HG03060 (cell line): ENCODE measurements around the gene DIP2C.
"Not testable (repeated sequence)": the region's sequence is repeated elsewhere in the genome, so short reads cannot be mapped to it uniquely, and the experiment has no call there.

ENCODE experiments used
- ATAC-seq: cut with Tn5 transposase; IDR thresholded peaks from one replicate; pipeline ENCODE4 v1.9.1; 2021; ENCODE audit warnings: low read depth, moderate number of reproducible peaks; ENCODE audit not compliant: unreplicated experiment

The DIP2C gene

DNA sequence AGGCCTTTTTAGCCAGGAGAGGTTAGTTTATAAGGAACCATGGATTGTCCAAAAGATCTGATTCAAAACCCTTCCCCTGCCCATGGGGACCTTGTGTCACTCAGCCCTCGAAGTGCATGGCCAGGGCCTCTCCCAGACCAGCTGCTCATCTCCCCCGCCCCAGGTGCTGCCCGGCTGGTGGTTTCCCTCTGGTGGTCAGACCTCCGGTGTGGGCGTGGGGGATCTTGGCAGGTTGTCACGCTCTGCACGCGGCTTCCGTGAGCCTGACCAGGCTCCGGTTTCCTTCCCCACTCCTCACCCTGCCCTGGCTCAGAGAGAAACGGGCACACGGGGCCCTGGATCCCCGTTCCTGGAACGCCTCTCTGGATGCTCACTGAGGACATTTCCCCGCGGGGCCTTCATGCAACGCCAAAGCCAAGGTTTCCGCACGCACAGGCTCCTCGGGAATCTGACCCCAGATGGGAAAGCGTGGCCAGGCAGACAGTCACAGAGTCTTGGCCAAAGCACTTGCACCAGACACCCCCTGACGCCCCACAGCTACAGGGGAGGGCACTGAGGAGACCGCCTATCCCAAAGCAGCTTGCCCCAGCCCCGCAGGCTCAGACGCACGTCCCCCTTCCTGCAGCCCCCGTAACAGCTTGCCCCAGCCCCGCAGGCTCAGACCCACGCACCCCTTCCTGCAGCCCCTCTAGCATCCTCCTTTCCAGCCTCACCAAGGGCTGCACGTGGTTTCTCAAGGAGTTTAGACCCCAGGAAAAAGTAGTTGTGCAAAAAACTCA lies 7.8 kb upstream of the DIP2C start:
- no peak for ATAC-seq

DNA sequence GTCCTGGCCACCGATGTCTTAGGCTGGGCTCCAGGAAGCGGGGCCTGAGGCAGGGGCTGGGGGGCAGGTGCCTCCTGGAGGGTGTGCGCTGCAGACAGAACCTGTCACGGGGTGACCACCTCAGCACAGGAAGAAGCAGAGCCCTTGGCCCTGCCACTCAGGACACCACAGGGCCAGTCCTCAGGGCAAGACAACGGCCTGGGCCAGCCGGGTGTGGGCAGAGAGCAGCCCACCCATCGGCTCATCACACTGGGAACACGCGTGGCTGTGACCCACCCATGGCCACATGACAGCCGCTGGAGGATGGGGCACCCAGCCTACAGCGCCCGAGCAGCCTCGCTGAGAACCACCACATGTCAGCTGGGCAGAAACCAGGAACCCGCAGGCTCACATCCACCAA lies 5.9 kb upstream of the DIP2C start:
- no peak for ATAC-seq

DNA sequence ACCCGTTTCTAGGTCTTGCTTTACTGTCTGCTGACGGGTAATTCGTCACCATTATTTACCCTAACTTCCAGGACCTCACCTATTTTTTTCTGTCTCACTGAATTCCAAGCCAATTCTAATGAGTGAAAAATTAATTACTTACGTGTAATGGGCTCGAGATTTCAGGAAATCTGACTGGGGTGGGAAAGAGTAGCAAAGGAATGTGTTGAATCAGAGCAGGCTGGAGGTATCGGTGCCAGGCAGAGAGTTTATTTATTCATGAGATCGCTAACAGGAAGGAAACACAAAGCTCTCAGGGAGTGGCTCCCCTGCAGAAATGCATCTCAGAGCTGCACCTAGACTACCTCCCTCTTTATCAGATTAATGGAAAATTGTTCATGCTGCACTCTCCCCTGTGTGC lies 4.0 kb upstream of the DIP2C start:
- no peak for ATAC-seq

DNA sequence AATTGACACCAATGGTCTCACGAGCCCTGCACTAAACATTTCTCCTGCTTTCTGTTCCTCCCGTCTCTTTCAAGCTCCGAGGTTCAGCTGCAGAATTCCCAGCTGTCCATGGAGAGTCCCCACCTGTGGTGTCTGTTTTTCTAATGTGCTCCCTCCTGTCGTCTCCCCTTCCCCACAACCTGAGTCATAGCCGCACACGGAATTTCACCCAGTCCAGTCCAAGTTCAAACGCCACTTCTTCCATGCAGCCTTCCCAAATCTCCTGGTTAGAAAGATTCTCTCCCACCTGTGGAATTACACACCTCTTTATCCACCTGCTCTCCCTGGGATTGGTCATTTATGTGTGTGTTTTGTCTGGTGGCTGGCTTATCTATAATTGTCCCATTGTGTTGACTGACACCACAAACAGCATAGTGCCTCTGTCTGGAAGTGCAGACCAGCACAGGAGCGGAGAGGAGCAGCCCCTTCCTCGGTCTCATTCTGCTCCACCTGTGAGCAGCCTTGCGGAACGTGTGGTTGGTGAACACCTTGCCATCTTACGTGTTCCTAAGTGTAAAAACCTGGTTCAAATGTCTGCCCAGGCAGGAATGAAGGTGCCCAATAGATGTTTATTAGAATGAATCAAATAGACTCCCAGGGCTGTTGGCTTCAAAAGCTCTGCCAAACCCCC lies 3.3 kb upstream of the DIP2C start:
- ATAC-seq, result no peak

DNA sequence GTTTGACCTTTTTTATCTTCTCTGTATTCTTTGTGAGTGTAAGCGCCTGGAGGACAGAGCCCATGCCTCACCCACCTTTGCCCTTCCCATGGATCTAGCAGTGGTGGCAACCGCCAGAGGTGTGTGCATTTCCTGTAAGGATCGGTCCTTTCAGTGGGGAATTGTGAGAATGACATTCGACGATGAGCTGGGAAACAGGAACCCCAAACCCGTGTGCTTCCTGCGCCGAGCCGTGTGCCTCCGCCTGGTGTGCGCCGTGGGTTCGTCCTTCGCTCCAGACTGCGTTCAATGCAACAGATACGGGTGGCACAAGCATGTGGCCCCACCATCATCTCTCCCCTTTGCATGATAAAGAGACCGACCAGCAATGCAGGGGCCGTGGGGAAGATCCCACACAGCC lies 1.7 kb upstream of the DIP2C start:
- no peak for ATAC-seq

DNA sequence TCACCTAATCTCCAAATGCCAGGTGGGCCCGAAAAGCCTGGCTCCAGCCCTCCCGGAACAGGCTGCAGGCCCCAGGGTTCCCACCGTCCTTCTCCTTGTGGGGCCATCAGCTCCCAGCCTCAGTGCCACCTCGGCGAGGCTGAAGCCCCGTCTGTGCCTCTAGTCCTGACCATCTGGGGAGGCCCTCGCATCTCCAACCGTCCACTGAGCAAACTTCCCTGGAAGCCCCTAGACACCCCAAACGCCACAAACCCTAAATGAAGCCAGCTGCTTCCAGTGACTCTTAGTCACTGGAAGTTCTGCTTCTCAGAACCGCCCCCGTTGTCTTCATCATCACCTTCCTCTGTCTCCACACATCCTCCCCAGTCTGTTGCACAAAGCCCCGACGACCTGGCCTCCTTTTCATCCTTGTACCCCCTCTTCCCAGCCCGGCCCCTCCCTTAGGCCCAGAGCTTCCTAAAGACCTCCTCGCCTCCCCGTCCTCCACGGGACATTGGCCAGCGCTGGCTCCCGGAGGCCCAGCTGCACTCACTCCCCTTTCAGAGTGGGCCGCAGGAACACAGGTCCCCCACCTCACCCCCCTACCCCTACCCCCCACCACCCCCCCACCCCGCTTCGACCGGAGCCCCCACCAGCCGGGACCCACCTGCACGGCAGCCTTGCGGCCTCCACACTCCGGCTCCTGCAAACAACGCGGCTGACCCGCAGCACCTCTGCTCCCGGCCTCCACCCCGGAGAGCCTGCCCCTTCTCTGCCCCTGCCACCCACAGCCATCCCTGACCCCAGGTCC lies 1.1 kb upstream of the DIP2C start:
- no peak for ATAC-seq

DNA sequence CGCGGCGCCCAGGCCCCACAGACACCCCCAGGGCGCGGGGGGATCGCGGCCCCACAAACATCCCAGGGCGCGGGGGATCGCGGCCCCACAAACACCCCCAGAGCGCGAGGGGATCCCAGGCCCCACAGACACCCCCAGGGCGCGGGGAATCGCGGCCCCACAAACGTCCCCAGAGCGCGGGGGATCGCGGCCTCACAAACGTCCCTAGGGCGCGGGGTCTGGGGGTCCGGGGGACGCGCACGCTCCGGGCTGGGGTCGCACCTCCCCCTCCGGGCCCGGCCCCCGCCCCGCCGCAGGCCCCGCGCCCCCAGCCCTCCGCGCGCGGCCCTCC lies 382 bp downstream of the DIP2C start:
- ATAC-seq, result no peak

DNA sequence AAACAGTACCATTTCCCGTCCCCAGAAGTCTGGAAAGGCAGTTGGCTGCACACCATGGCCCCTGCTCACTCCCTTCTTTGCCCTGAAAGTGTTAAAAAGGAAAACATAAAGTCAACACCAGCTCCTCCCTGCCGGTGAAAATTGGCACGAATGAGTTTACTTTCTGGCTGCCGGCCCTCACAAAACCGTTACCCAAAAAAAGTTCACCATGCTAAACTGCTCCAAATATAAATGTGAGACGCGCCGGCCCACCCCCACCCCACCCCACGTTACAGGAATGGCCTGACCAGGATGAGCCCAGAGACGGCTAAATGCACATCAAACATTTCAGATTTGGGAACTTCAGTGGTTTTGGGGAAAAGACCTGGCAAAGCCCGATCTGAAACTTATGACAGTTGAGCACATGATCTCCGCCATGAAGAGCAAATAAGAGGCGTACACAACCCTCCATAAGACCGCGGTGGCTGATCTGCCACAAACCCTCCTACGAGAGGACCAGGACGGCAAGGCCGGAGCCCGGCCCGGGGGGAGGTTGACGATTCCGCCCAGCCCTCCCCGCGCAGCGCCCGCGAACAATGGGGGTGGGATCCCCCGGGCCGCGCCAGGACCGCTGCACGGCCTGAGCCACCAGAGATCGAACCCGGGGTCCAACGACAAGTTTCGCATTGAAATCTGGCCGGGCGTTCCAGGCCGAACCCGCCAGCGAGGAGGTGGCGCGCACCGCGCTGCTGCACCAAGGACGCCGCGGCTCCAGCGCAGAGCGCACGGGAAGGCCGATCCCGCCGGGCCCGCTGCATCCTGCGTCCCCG lies 952 bp downstream of the DIP2C start:
- no peak for ATAC-seq

DNA sequence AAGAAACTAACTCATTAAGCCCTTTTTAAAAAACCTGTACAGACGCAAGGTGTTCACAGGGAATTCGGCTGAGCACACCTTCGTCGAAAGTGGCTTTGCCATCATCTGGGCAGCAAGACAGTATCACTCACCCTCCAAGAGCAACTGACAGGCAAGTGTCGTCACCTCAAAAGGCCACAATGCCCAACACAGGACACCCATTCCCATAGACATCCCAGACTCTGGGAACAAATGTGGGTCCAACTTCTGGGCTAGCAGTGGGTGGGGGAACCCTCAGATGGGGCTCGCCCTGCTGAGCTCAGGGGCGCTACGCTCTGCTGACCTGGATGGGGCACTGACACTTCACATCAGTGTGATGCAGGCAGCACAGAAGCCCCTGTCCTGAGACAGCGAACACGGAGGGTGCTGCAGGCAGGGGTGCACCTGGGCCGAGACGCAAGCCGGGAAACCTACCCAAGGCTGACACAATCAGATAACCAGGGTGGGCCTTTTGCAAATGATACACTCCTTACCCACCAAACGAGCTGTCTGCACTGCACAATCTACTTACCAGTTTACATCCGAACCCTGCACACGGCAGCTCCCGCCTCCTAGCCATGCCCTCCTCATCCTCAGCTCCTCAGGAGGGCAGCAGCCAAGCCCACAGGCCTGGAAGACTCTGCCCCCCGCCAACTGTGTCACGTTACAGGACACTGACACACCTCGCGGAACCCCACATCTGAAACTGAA lies 1.7 kb downstream of the DIP2C start:
- ATAC-seq, result no peak

DNA sequence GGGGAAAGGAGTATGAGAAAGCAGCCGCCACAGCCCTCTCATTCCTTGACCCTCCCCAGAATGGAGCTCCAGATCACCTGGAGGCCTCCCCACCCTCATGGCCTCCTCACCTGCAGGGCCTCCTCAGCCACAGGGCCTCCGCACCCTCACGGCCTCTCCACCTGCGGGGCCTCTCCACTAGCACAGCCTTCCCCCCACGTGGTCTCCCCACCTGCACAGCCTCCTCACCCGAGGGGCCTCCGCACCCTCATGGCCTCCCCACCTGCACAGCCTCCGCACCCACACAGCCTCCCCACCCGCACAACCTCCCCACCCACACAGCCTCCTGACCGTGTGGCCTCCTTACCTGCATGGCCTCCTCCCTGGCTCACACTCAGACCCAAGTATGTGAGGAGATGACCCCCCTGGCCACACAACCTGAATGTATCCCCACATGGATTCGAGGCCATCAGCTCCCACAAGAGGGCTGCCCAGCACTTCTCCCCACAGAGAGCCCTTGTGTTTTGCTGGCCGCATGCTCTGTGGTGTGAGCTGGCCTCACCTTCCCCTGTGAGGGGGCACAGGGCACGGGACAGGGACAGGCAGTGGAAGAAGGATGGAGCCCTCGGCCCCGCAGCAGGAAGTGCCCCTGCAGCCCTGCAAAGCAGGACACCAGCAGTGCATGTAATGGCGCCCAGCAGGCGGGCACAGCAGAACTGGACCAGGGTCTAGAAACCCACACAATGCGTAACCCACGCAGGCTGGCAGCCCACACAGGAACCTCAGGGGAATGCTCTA lies 3.1 kb downstream of the DIP2C start:
- ATAC-seq, result no peak

DNA sequence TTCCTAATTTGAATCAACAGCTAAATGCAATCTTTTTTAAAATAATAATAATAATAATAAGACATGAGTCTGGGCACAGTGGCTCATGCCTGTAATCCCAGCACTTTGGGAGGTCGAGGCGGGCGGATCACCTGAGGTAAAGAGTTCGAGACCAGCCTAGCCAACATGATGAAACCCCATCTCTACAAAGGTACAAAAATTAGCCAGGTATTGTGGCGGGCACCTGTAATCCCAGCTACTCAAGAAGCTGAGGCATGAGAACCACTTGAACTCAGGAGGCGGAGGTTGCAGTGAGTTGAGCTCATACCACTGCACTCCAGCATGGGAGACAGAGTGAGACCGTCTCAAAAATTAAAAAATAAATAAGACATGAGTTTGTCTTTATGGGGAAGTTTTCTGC lies 3.9 kb downstream of the DIP2C start:
- ATAC-seq, result no peak

DNA sequence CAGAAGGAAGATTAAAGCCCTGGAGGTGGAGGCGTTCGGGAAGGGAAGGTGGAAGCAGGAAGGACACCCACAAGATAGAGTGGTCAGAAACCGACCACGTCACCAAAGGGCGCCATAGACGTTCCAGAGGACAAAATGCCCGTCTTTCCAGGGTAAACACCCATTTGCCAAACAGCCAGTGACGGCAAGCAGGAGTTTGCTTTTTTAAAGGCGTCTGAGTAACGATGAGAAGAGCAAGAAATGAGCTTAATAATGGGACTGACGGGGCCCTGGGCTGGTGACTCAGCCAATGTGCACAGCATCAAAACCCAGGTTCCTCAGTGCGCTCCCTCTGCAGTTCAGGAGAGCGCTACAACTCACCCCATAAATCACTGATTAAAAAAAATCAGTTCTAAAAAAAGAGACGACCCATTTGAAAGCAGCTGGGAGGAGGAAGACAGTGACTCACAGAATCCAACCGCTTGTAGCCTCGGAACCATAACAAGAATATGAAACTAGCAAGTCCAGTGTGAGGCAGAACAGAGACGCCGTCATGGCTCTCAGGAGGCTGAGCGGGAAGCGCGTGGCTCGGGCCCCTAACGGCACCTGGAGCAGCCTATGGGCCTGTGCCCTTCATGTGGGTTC lies 5.9 kb downstream of the DIP2C start:
- ATAC-seq, result no peak

DNA sequence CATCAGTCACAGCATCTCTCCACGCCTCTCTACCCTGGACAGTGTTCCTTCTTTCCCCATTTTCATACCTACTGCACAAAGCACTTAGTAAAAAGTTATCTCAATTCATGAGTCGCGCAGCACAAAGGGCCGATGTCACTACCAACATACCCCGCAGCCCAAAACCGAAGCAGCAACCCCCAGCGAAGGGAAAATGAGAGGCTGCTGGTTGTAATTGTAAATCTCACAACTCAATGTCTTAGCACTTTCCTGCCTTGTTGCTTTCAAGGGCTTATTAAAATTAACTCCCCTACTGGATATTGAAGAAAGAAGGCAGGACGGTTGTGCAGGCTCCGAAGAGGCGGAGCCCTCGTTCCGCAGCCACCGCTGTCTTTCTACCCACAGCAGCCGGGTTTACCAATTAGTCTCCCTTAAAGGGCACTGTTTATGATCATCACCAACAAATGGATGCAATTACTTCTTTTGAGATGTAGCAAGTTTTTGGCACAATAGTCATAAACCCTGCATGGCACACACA lies 6.5 kb downstream of the DIP2C start:
- no peak for ATAC-seq

DNA sequence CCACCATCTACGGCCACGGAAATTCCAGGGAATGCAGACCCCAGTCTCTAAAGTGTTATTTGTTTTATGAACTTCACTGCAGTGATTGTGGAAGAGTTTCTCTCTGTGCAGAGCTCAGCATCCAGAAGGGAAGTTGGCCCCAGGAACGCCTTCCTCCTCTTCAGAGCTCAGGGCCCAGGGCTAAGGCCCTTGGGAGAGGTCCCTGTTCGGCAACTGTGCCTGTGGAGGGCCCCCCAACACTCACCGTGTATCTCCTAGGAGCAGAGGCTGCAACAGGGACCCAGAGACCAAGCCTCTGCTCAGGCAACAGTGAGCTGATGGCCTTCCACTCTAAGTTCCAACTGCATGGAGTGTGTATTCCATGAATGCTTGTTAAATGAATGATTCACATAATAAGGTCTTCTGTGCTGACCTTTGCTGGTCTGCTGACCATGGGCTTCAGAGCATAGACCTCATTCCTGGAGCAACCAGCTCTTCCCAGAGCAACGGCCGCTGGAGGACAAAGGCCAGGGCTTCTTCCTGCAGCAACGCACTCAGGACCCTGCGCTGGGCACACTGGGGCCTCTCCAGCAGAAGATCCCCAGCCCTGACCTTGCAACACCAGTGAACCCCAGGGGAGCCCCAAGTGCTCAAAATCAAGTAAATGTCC lies 7.7 kb downstream of the DIP2C start:
- no peak for ATAC-seq

DNA sequence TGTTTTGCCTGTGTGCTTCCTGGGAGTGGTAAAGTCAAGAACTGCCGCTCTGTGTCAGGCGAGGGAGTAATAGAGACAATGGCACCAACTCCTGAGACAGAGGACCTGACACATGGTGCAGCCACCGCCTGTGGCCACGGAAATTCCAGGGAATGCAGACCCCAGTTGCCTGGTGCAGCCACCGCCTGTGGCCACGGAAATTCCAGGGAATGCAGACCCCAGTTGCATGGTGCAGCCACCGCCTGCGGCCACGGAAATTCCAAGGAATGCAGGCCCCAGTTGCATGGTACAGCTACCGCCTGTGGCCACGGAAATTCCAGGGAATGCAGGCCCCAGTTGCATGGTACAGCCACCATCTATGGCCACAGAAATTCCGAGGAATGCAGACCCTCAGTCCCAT lies 8.7 kb downstream of the DIP2C start:
- ATAC-seq, result no peak

DNA sequence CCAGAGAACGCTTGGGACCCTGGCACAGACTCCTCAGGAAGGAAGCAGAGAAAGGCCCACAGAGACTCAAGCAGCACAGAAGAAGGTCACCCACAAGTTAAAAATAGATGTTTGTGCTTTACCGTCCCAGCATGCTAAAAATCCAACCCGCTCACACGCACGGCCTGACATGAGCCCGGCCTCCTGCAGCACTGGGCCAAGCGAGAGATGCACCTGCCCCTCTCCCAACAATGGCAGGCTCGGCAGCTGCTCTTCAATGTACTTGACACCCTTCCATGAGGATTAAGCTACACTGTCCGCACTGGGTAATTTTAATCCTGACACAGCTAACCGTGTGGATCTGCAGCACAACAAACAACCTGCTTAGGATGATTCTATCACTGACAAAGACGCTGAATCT lies 9.3 kb downstream of the DIP2C start:
- no peak for ATAC-seq

DNA sequence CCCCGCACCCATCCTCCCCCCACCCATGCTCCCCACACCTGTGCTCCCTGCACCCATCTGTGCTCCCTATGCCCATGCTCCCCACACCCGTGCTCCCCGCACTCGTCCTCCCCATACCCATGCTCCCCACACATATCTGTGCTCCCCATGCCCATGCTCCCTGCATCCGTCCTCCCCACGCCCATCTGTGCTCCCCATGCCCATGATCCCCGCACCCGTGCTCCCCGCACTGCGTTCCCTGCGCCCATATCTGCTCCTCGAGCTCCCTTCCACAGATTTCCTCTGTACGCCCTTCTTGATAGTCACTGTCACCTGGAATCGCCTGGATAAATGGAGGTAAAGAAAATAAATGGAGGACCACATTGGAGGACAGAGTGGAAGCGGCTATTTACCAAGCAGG lies 9.9 kb downstream of the DIP2C start:
- no peak for ATAC-seq

DNA sequence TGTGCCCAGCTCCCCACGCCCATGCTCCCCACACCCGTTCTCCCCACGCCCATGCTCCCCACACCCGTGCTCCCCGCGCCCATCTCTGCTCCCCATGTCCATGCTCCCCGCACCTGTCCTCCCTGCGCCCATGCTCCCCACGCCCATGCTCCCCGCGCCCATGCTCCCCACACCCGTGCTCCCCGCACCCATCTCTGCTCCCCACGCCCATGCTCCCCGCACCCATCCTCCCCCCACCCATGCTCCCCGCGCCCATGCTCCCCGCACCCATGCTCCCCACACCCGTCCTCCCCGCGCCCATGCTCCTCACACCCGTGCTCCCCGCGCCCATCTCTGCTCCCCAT lies 10.8 kb downstream of the DIP2C start:
- not testable (repeated sequence) for ATAC-seq
